BLaER1 treated with 17β-estradiol and CSF1 and Interleukin-3, amounts not matched to agents 10 nM and 100 nM (cell line): Measurements from ENCODE around the gene QSOX1.
A peak's percentile ranks its signal among the peaks of the same experiment; 100 is the strongest.

Experiments
- H3K27ac ChIP-seq, 11 experiments: shearing (Covaris generic); formaldehyde crosslinking; 2 replicates each; pipeline ENCODE4 v1.8.1; 2022
- H3K27me3 ChIP-seq, 11 experiments: shearing (Covaris generic); formaldehyde crosslinking; 2 replicates each; pipeline ENCODE4 v1.8.1; 2022
- H3K36me3 ChIP-seq, 11 experiments: shearing (Covaris generic); formaldehyde crosslinking; 2 replicates each; pipeline ENCODE4 v1.8.1; 2022
- H3K4me1 ChIP-seq, 10 experiments: shearing (Covaris generic); formaldehyde crosslinking; 2 replicates each; pipeline ENCODE4 v1.8.1; 2022
- H3K4me2 ChIP-seq, 11 experiments: shearing (Covaris generic); formaldehyde crosslinking; 2 replicates each; pipeline ENCODE4 v1.8.1; 2022
- H3K4me3 ChIP-seq, 10 experiments: shearing (Covaris generic); formaldehyde crosslinking; 2 replicates each; pipeline ENCODE4 v1.8.1; 2022
- H3K9ac ChIP-seq, 11 experiments: shearing (Covaris generic); formaldehyde crosslinking; 2 replicates each; pipeline ENCODE4 v1.8.1; 2022
- H3K9me3 ChIP-seq, 11 experiments: shearing (Covaris generic); formaldehyde crosslinking; replicated peaks in 1 of 11; 2 replicates each; pipeline ENCODE4 v1.8.1; 2022
- H4K20me1 ChIP-seq, 11 experiments: shearing (Covaris generic); formaldehyde crosslinking; 2 replicates each; pipeline ENCODE4 v1.8.1; 2022
- Cebpa-rat ChIP-seq, 11 experiments: shearing (Covaris generic); IDR thresholded peaks; 2 replicates each; pipeline ENCODE4 v1.8.1; 2022

Gene QSOX1

DNA sequence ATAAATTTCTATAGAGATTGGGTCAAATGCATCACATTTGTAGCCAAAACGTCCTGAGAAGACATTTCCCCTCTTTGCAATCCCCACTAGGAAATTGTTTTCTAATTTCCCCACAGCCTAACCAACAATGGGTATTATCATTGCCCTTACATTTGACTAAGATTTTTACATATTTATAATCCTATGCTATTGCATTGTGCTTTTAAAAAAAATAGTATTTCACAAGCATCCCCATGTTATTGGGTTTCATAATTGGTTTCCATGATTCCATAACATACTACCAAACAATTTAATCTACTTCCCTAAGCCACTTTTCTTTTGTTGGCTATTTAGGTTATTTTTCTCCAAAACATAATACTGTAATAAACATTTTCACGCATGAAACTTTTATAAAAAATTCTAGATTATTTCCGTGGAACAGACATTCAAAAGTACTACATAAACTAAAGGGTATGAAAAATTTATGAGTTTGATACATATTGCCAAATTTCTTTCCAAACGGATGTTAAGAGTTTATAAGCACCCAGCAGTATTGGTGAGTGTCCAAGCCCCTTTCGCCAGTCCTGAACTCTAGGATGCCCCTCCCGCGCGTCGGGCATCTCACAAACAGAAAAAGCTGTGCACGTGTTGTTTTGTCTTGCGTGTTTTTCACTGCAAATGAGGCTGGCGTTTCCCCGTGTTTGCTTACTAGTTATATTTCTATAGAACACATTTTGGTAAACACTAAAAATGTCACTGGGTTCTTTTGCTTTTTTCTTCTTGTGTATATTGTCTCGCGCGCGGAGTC lies 73.4 kb downstream of the QSOX1 start:
- Histone ChIP-seq H3K4me1 (peaks cover 16 to 36% (median 28%) of the 10 kb centered on the region in 10 experiments; a peak in 18 of 20 replicates), H3K9ac (no peak overlapping the region), H3K4me2 (no peak overlapping the region), H3K27me3 (peaks cover 83 to 94% (median 87%) of the 10 kb centered on the region in 11 experiments), H3K36me3 (no peaks in the 10 kb centered on the region), H3K4me3 (no peak overlapping the region; a peak in 1 of 20 replicates), H3K9me3 (peaks cover 5 to 26% (median 16%) of the 10 kb centered on the region in 11 experiments), H4K20me1 (peaks cover 0 to 50% (median 40%) of the 10 kb centered on the region in 11 experiments; a peak in 20 of 22 replicates), H3K27ac (no peak overlapping the region)
- no peak for TF ChIP-seq Cebpa-rat (IDR thresholded peaks at IDR 0.05)

DNA sequence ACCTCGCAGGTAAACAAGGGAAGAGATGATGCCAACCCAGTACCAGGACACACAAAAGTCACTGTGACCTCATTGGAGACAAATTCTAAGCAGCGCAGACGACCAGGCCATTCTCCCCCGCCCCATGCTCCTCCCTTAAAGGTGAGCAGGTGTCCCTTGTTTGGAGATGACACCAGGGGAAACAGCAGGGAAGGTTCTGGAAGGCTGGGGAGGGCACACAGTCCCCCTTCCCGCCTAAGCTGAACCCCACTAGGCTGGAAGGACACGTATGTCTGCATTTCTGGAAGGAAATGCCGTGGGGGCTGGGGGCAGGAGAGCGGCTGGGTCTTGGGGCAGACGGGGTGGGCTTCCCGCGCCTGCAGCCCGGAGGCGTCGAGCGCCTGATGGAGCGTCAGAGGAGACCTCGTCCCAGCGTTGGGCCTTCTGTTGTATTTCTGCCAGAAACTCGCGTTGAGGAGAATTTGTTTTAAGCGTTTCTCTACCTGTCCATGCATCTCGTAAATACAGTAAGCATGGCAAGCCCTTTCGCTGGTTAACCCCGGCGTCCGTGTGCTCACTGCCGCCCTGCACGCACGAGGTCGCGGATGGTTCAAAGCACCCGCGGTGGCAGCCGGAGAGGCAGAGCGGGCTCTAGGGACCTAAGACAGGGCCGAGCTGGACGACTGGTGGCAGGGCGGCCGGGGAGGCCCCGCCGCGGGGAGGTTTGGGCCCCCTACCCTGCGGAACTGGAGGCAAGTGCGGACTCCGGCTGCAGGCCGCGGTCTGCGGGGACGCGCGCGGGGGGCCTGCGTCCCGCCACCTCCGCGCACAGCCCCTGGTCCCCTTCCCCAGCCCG lies 74.2 kb downstream of the QSOX1 start:
- Histone ChIP-seq H3K4me2 (peak overlapping the region; percentile 94 to 100 (median 98)), H3K4me3 (peak overlapping the region; percentile 55 to 75 (median 64)), H3K9ac (peak overlapping the region in 8 of 11 experiments; percentile 6 to 56 (median 40); a peak in 11 of 22 replicates), H3K4me1 (peaks cover 16 to 36% (median 28%) of the 10 kb centered on the region in 10 experiments; a peak in 18 of 20 replicates), H3K36me3 (no peaks in the 10 kb centered on the region), H3K9me3 (peaks cover 13 to 34% (median 24%) of the 10 kb centered on the region in 11 experiments), H3K27ac (no peak overlapping the region), H4K20me1 (peaks cover 0 to 56% (median 41%) of the 10 kb centered on the region in 11 experiments; a peak in 20 of 22 replicates), H3K27me3 (peaks cover 91 to 100% (median 95%) of the 10 kb centered on the region in 11 experiments)
- no peak for TF ChIP-seq Cebpa-rat (IDR thresholded peaks at IDR 0.05)

GRCh38 chr1:180229483-180230415 lies 75.1 kb downstream of the QSOX1 start, which contains the start of gene LHX4:
Gene LHX4, plus strand, starts transcription at chr1:180230264. Its CDS starts 266 bp downstream, at chr1:180230530.
- peak within 1 kb of the TSS; percentile 94 to 100 (median 98) for H3K4me2 ChIP-seq
- H3K9me3 ChIP-seq = peaks cover 20 to 42% (median 32%) of the 10 kb centered on the region in 11 experiments
- peaks cover 0 to 58% (median 46%) of the 10 kb centered on the region in 11 experiments; a peak in 20 of 22 replicates for H4K20me1 ChIP-seq
- TF ChIP-seq Cebpa-rat (IDR thresholded peaks at IDR 0.05) = no peak
- no peaks in the 10 kb centered on the region for H3K36me3 ChIP-seq
- H3K27ac ChIP-seq = no peak within 1 kb of the TSS
- peak within 1 kb of the TSS; percentile 55 to 75 (median 64) for H3K4me3 ChIP-seq
- peak within 1 kb of the TSS in 8 of 11 experiments; percentile 20 to 56 (median 44); a peak in 14 of 22 replicates for H3K9ac ChIP-seq
- peaks cover 98 to 100% (median 99%) of the 10 kb centered on the region in 11 experiments for H3K27me3 ChIP-seq
- peaks cover 16 to 36% (median 28%) of the 10 kb centered on the region in 10 experiments; a peak in 18 of 20 replicates for H3K4me1 ChIP-seq

- Histone ChIP-seq H3K4me3 (peak overlapping the region; percentile 55 to 75 (median 64)), H3K36me3 (no peaks in the 10 kb centered on the region), H3K27ac (no peak overlapping the region), H3K4me1 (peaks cover 16 to 31% (median 28%) of the 10 kb centered on the region in 10 experiments; a peak in 18 of 20 replicates), H3K4me2 (peak overlapping the region; percentile 90 to 100 (median 98)), H3K9me3 (peaks cover 27 to 48% (median 38%) of the 10 kb centered on the region in 11 experiments), H3K9ac (peak overlapping the region in 6 of 11 experiments; percentile 8 to 54 (median 45); a peak in 7 of 22 replicates), H4K20me1 (peaks cover 0 to 65% (median 53%) of the 10 kb centered on the region in 11 experiments; a peak in 20 of 22 replicates), H3K27me3 (peaks cover 98 to 100% (median 99%) of the 10 kb centered on the region in 11 experiments)
- no peak for TF ChIP-seq Cebpa-rat (IDR thresholded peaks at IDR 0.05)
These were observed 75.7 kb downstream of the QSOX1 start for GRCh38 chr1:180230416-180230790.

- peak overlapping the region; percentile 55 to 75 (median 64) for H3K4me3 ChIP-seq
- peak overlapping the region in 6 of 11 experiments; percentile 8 to 54 (median 40); a peak in 7 of 22 replicates for H3K9ac ChIP-seq
- peaks cover 16 to 31% (median 28%) of the 10 kb centered on the region in 10 experiments; a peak in 18 of 20 replicates for H3K4me1 ChIP-seq
- H3K36me3 ChIP-seq = no peaks in the 10 kb centered on the region
- peak overlapping the region; percentile 90 to 100 (median 98) for H3K4me2 ChIP-seq
- TF ChIP-seq Cebpa-rat (IDR thresholded peaks at IDR 0.05) = no peak
- peaks cover 98 to 100% (median 99%) of the 10 kb centered on the region in 11 experiments for H3K27me3 ChIP-seq
- H4K20me1 ChIP-seq = peaks cover 0 to 70% (median 58%) of the 10 kb centered on the region in 11 experiments; a peak in 20 of 22 replicates
- H3K27ac ChIP-seq = no peak overlapping the region
- H3K9me3 ChIP-seq = peaks cover 32 to 50% (median 44%) of the 10 kb centered on the region in 11 experiments
These were observed 76.3 kb downstream of the QSOX1 start for GRCh38 chr1:180230791-180231505.

DNA sequence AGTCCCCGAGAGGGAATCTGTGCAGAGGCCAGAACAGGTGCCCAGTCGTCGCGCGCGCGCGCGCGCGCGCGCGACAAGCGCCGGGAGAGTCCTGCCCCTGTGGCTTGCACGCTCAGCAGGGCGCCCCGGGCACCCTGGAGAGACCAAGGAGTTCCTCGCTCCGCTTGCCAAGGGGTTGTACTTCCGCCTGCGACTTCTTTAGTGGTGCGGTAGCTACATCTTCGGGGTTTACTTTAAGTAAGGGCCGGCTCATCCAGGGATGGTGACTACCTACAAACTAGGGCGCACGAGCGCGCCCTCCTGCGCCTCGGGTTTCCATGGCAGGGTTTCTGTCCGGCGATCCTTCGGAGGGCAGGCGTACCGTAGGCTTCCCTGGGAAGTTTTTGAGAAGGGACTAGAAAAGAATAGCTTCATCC lies 76.8 kb downstream of the QSOX1 start:
- no peak overlapping the region for H3K27ac ChIP-seq
- H4K20me1 ChIP-seq = peaks cover 0 to 76% (median 64%) of the 10 kb centered on the region in 11 experiments; a peak in 20 of 22 replicates
- H3K9me3 ChIP-seq = peaks cover 32 to 49% (median 42%) of the 10 kb centered on the region in 11 experiments
- H3K36me3 ChIP-seq = no peaks in the 10 kb centered on the region
- TF ChIP-seq Cebpa-rat (IDR thresholded peaks at IDR 0.05) = no peak
- H3K27me3 ChIP-seq = peaks cover 98 to 100% (median 99%) of the 10 kb centered on the region in 11 experiments
- H3K4me3 ChIP-seq = peak overlapping the region; percentile 55 to 75 (median 64)
- H3K4me2 ChIP-seq = peak overlapping the region; percentile 90 to 100 (median 98)
- peaks cover 16 to 31% (median 28%) of the 10 kb centered on the region in 10 experiments; a peak in 18 of 20 replicates for H3K4me1 ChIP-seq
- H3K9ac ChIP-seq = peak overlapping the region in 4 of 11 experiments; percentile 8 to 46 (median 38); a peak in 2 of 22 replicates

GRCh38 chr1:180231936-180232335 lies 77.3 kb downstream of the QSOX1 start:
- H3K4me3 ChIP-seq = peak overlapping the region; percentile 55 to 75 (median 64); a peak in 19 of 20 replicates
- H3K4me1 ChIP-seq = peaks cover 16 to 31% (median 28%) of the 10 kb centered on the region in 10 experiments; a peak in 18 of 20 replicates
- H4K20me1 ChIP-seq = peaks cover 0 to 80% (median 68%) of the 10 kb centered on the region in 11 experiments; a peak in 20 of 22 replicates
- H3K27me3 ChIP-seq = peaks cover 98 to 100% (median 99%) of the 10 kb centered on the region in 11 experiments
- H3K27ac ChIP-seq = no peak overlapping the region
- peak overlapping the region; percentile 90 to 100 (median 98) for H3K4me2 ChIP-seq
- no peak for TF ChIP-seq Cebpa-rat (IDR thresholded peaks at IDR 0.05)
- H3K36me3 ChIP-seq = no peaks in the 10 kb centered on the region
- peaks cover 32 to 46% (median 38%) of the 10 kb centered on the region in 11 experiments for H3K9me3 ChIP-seq
- no peak overlapping the region for H3K9ac ChIP-seq
